Esophagus (tissue), 2 donors: Measurements from ENCODE around the gene SCAMP4. TPM values are rescaled to one million over a fixed set of nuclear protein-coding genes. Genes with fewer than 3 reads are reported as not detected.

Experiments used
- H3K27ac ChIP-seq, 2 donors: one replicate each; pipeline ENCODE4 v1.5.1; 2013; ENCODE audit warnings: low read depth in 2 of 2, mild to moderate bottlenecking in 2 of 2, inconsistent platforms in 1 of 2, low read length in 1 of 2, moderate library complexity in 1 of 2
- H3K27me3 ChIP-seq, 2 donors: one replicate each; pipeline ENCODE4 v1.6.1; 2013; ENCODE audit warnings: low read length in 2 of 2, control low read depth in 1 of 2, mild to moderate bottlenecking in 1 of 2; ENCODE audit not compliant: insufficient read depth in 2 of 2, control insufficient read depth in 1 of 2
- H3K36me3 ChIP-seq, 2 donors: one replicate each; pipeline ENCODE4 v1.6.1; 2013; ENCODE audit warnings: low read length in 1 of 2; ENCODE audit not compliant: control insufficient read depth in 2 of 2, insufficient read depth in 2 of 2
- H3K4me1 ChIP-seq, 2 donors: one replicate each; pipeline ENCODE4 v1.6.1; 2013; ENCODE audit warnings: low read length in 1 of 2; ENCODE audit not compliant: control insufficient read depth in 2 of 2, insufficient read depth in 2 of 2
- H3K4me3 ChIP-seq, 2 donors: one replicate each; pipeline ENCODE4 v1.5.1; 2013; ENCODE audit warnings: low read length in 2 of 2, mild to moderate bottlenecking in 2 of 2, low read depth in 1 of 2, moderate library complexity in 1 of 2
- H3K9me3 ChIP-seq, 2 donors: one replicate each; pipeline ENCODE4 v1.6.1; 2013; ENCODE audit warnings: mild to moderate bottlenecking in 2 of 2, low read depth in 1 of 2, low read length in 1 of 2, moderate library complexity in 1 of 2; ENCODE audit not compliant: control insufficient read depth in 2 of 2, insufficient read depth in 1 of 2
- WGBS, 2 donors: extraction: QIAGEN DNeasy Blood & Tissue Kit; methylation state at CpG; one replicate each; pipeline ENCODE4 v1.1.7; 2013; 5-methylcytosine and 5-hydroxymethylcytosine counted together
- polyA plus RNA-seq, 2 donors: library from polyadenylated mRNA; stranded (reverse); fragments of 200-250 nt; gene quantifications; one replicate each; pipeline ENCODE4 v1.2.3, GENCODE V29; 2013
- donor health status: healthy with polysubstance abuse.
- donor health status: Bipolar disorder and iron deficiency.

SCAMP4 gene
- polyA plus RNA-seq, 2 donors: 29.0 to 38.6 TPM

GRCh38 chr19:1953037-1953436 lies 47.8 kb downstream of the SCAMP4 start:
- Histone ChIP-seq H3K4me1 (peaks cover under 1 to 11% of the 10 kb centered on the region in 2 donors), H3K36me3 (peaks cover 0 to 22% of the 10 kb centered on the region in 2 donors), H3K27me3 (no peaks in the 10 kb centered on the region), H3K27ac (no peak overlapping the region), H3K9me3 (no peaks in the 10 kb centered on the region), H3K4me3 (no peak overlapping the region)
- WGBS, 2 donors: 89 to 91% methylated on average over 19 of the region's 19 CpGs

DNA sequence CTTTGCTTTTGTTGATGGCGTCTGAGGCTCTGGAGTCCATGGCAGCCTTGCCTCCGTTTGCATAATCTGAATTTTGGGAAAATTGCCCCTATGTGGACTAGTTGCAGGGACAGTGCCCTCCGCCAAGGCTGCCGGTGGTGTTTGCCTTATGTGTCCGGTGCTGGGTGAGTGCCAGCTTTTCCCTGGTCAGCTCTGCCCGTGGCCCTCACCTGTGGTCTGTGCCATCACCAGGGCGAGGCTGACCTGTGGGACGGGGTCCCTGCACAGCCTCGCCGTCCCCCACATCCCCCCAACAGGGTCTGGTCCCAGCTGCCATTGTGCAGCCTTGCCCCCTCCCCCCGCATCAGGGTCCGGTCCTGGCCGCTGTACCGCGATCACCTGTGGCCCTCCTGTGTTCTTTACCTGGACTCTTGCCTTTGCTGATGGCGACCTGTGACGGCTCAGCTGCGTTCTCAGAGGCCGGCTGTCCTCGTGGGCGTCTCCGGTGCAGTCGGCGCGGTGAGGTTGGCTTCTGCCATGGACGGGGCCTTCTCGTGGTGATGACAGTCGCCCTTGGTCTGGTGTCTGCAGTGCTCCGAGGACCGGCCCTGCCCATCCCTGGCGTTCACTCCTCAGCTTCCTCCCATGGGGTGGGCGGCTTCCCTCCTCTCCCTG lies 48.4 kb downstream of the SCAMP4 start:
- Histone ChIP-seq H3K36me3 (peaks cover 0 to 22% of the 10 kb centered on the region in 2 donors), H3K27ac (no peak overlapping the region), H3K4me1 (peaks cover 0 to 11% of the 10 kb centered on the region in 2 donors), H3K4me3 (no peak overlapping the region), H3K27me3 (no peaks in the 10 kb centered on the region), H3K9me3 (no peaks in the 10 kb centered on the region)
- 92 to 93% methylated on average over 31 to 32 of the region's 32 CpGs for WGBS, 2 donors

- Histone ChIP-seq H3K9me3 (no peaks in the 10 kb centered on the region), H3K4me1 (peaks cover 0 to 11% of the 10 kb centered on the region in 2 donors), H3K4me3 (no peak overlapping the region), H3K27me3 (no peaks in the 10 kb centered on the region), H3K27ac (no peak overlapping the region), H3K36me3 (peaks cover 0 to 16% of the 10 kb centered on the region in 2 donors)
- WGBS, 2 donors: 92 to 94% methylated on average over 15 of the region's 15 CpGs
These were observed 49.3 kb downstream of the SCAMP4 start for GRCh38 chr19:1954532-1954933.

DNA sequence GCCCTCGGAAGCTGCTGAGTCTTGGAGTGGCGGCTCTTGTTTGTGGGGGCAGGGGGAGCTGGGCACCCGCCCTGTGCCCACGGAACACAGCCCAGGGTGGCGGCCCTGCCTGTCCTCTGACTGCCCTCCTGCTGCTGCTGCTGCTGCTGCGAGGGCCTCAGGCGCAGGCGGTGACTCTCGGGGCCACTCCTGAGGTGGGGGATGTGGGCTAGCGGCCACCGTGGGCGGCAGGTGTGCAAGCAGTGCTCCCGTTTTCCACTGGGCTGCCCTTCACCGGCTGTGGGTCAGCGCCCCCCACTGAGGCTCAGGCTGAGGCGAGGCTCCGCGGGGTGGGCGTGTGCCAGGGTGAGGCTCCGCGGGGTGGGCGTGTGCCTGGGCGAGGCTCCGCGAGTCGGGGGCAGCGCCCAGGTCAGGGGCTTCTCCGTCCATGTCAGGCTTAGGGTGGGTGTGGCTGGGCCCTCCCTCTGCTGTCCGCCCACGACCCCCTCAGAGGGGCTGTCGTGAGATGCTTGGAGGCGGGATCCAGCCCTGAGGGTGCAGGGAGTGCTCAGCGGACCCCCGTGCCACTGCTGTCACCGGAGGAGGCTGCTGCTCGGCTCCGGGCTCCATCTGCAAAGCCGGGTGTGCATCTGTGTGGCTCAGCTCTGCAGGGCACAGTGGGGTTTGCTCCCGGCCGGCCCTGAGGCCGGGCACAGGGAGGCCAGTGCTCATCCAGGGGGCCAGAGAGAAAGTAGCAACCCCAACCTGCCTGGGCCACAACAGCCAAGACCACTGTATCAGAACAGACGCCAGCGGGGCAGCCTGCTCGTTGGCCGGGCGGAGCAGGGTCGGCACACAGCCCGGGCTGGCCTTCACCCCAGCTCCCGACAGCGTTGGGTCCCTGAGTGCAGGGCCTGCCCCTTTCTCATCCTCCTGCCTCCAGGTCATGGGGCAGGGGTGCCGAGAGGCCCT lies 50.2 kb downstream of the SCAMP4 start:
- Histone ChIP-seq H3K27me3 (no peaks in the 10 kb centered on the region), H3K9me3 (no peaks in the 10 kb centered on the region), H3K4me3 (no peak overlapping the region), H3K4me1 (peaks cover 0 to 8% of the 10 kb centered on the region in 2 donors), H3K27ac (no peak overlapping the region), H3K36me3 (peaks cover 0 to 14% of the 10 kb centered on the region in 2 donors)
- 77 to 78% methylated on average over 47 to 51 of the region's 51 CpGs for WGBS, 2 donors

GRCh38 chr19:1956122-1956494 lies 50.9 kb downstream of the SCAMP4 start:
- H3K27ac ChIP-seq: no peak overlapping the region
- no peaks in the 10 kb centered on the region for H3K27me3 ChIP-seq
- 92 to 93% methylated on average over 12 of the region's 12 CpGs for WGBS, 2 donors
- H3K4me1 ChIP-seq: peaks cover 0 to 8% of the 10 kb centered on the region in 2 donors
- H3K36me3 ChIP-seq: peaks cover 0 to 17% of the 10 kb centered on the region in 2 donors
- no peaks in the 10 kb centered on the region for H3K9me3 ChIP-seq
- no peak overlapping the region for H3K4me3 ChIP-seq

GRCh38 chr19:1956868-1957492 lies 51.8 kb downstream of the SCAMP4 start:
- 80% methylated on average over 28 of the region's 28 CpGs for WGBS, 2 donors
- Histone ChIP-seq H3K36me3 (peaks cover 0 to 16% of the 10 kb centered on the region in 2 donors), H3K4me1 (peaks cover 0 to 8% of the 10 kb centered on the region in 2 donors), H3K4me3 (no peak overlapping the region), H3K27me3 (no peaks in the 10 kb centered on the region), H3K27ac (no peak overlapping the region), H3K9me3 (no peaks in the 10 kb centered on the region)

- Histone ChIP-seq H3K4me1 (peaks cover 0 to 8% of the 10 kb centered on the region in 2 donors), H3K36me3 (peaks cover 0 to 17% of the 10 kb centered on the region in 2 donors), H3K27ac (no peak overlapping the region), H3K9me3 (no peaks in the 10 kb centered on the region), H3K4me3 (no peak overlapping the region), H3K27me3 (no peaks in the 10 kb centered on the region)
- 80 to 84% methylated on average over 35 to 40 of the region's 40 CpGs for WGBS, 2 donors
These were observed 52.5 kb downstream of the SCAMP4 start for GRCh38 chr19:1957562-1958248.

DNA sequence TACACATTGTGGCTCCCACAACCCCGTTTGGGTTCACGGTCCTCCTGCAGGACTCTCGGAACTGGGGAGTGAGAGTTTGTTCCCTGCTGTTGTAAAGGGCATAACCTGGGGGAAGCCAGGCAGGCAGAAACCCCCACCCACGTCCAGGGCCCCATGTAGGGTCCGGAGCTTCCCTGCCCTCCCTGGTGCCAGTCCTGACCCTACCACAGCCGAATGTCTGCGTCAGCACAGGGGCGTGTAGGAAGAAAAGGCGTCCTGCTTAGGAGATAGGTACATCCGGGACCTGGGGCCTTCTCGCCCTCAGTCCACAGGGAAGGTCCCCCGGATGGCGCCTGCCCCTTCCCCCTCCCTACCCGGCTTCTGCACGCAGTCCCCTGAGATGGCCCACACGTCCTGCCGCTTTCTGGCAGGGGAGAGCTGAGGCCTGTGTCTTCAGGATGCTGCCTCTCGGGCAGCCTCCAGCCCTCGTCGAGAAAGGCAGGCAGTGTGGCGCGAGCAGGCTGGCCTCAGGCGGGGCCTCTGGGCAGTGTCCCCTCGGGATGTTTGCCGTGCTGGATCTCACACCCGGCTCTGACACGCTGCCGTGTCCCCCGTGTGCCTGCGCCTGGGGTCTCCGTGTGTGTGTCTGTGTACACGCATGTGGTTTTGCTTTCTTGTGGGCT lies 54.9 kb downstream of the SCAMP4 start:
- H3K27me3 ChIP-seq: no peaks in the 10 kb centered on the region
- 94% methylated on average over 32 of the region's 32 CpGs for WGBS, 2 donors
- no peak overlapping the region for H3K4me3 ChIP-seq
- H3K36me3 ChIP-seq: peaks cover 0 to 13% of the 10 kb centered on the region in 2 donors
- H3K27ac ChIP-seq: no peak overlapping the region
- H3K4me1 ChIP-seq: peaks cover 0 to 3% of the 10 kb centered on the region in 2 donors
- no peaks in the 10 kb centered on the region for H3K9me3 ChIP-seq
